Neural cell (in vitro differentiated cells): ENCODE measurements around the gene ARMH3. TPM values are rescaled to one million over a fixed set of nuclear protein-coding genes. Genes with fewer than 3 reads are reported as not detected.

Experiments
- H2AFZ ChIP-seq: fragments of 200-600, 300-800 bp; sonication (generic), shearing (Covaris generic); 2 replicates; pipeline ENCODE4 v1.6.0; 2014; ENCODE audit warnings: low read depth, mild to moderate bottlenecking, antibody characterized with exemption, low read length, moderate library complexity
- H3F3A ChIP-seq: fragments of 200-600 bp; shearing (Covaris generic); 2 replicates; pipeline ENCODE4 v1.6.1; 2016; ENCODE audit warnings: mild to moderate bottlenecking, moderate library complexity, mixed read lengths, antibody characterized with exemption, low read length; ENCODE audit not compliant: insufficient read depth, poor library complexity, severe bottlenecking
- H3K27ac ChIP-seq: fragments of 200-600, 300-800 bp; sonication (generic), shearing (Covaris generic); 2 replicates; pipeline ENCODE4 v1.5.1; 2014; ENCODE audit warnings: mild to moderate bottlenecking, low read length, moderate library complexity
- H3K27me3 ChIP-seq: fragments of 300-800, 200-600 bp; sonication (generic), shearing (Covaris generic); 2 replicates; pipeline ENCODE4 v1.6.0; 2014; ENCODE audit warnings: mild to moderate bottlenecking, low read depth, low read length, moderate library complexity; ENCODE audit not compliant: insufficient read depth
- H3K36me3 ChIP-seq: fragments of 300-800, 200-600 bp; sonication (generic), shearing (Covaris generic); 2 replicates; pipeline ENCODE4 v1.5.1; 2014; ENCODE audit warnings: mild to moderate bottlenecking, antibody characterized with exemption, low read length, moderate library complexity; ENCODE audit not compliant: insufficient read depth
- H3K4me2 ChIP-seq: fragments of 300-800, 200-600 bp; sonication (generic), shearing (Covaris generic); 2 replicates; pipeline ENCODE4 v1.6.0; 2014; ENCODE audit warnings: mild to moderate bottlenecking, low read length
- H3K4me3 ChIP-seq: fragments of 300-800, 200-600 bp; sonication (generic), shearing (Covaris generic); 2 replicates; pipeline ENCODE4 v1.5.1; 2014; ENCODE audit warnings: mild to moderate bottlenecking, low read length, moderate library complexity
- H3K79me2 ChIP-seq: fragments of 200-600 bp; shearing (Covaris generic); replicated peaks from 2 replicates; pipeline ENCODE4 v1.6.0; 2014; ENCODE audit warnings: mild to moderate bottlenecking, low read length, moderate library complexity; ENCODE audit not compliant: insufficient read depth
- H3K9ac ChIP-seq: fragments of 300-800, 200-600 bp; sonication (generic), shearing (Covaris generic); 2 replicates; pipeline ENCODE4 v1.6.1; 2016; ENCODE audit warnings: mild to moderate bottlenecking, low read length, mixed read lengths
- H3K9me2 ChIP-seq: fragments of 200-600 bp; shearing (Covaris generic); 2 replicates; pipeline ENCODE4 v1.6.1; 2016; ENCODE audit warnings: mild to moderate bottlenecking, low read length, mixed read lengths; ENCODE audit not compliant: insufficient read depth
- H3K9me3 ChIP-seq: fragments of 200-600, 300-800 bp; sonication (generic), shearing (Covaris generic); 2 replicates; pipeline ENCODE4 v1.6.1; 2016; ENCODE audit warnings: mild to moderate bottlenecking, mixed run types, low read length, moderate library complexity, mixed read lengths
- H4K20me1 ChIP-seq: fragments of 200-600 bp; shearing (Covaris generic); 2 replicates; pipeline ENCODE4 v1.6.1; 2016; ENCODE audit warnings: mild to moderate bottlenecking, mixed run types; ENCODE audit not compliant: insufficient read depth
- EP300 ChIP-seq: fragments of 450-650 bp; conservative IDR thresholded peaks from 2 replicates; pipeline ENCODE4 v1.6.1; 2014; ENCODE audit warnings: antibody characterized with exemption, mild to moderate bottlenecking, moderate library complexity; ENCODE audit not compliant: poor library complexity, severe bottlenecking
- EZH2 ChIP-seq: fragments of 200-600, 300-800 bp; shearing (Covaris generic), sonication (generic); IDR thresholded peaks from 2 replicates; pipeline ENCODE4 v1.6.1; 2014; ENCODE audit warnings: antibody characterized with exemption, low read length, borderline replicate concordance, mild to moderate bottlenecking; ENCODE audit not compliant: insufficient read depth, poor library complexity, severe bottlenecking
- MXI1 ChIP-seq: fragments of 450-650 bp; conservative IDR thresholded peaks from 2 replicates; pipeline ENCODE4 v1.6.1; 2014; ENCODE audit warnings: antibody characterized with exemption, mild to moderate bottlenecking; ENCODE audit not compliant: poor library complexity, severe bottlenecking
- POLR2AphosphoS5 ChIP-seq: IDR thresholded peaks from 2 replicates; pipeline ENCODE4 v1.6.1; 2012
- RAD21 ChIP-seq: fragments of 450-650 bp; conservative IDR thresholded peaks from 2 replicates; pipeline ENCODE4 v1.6.1; 2014; ENCODE audit warnings: antibody characterized with exemption, mild to moderate bottlenecking, moderate library complexity
- SMC3 ChIP-seq: fragments of 450-650 bp; conservative IDR thresholded peaks from 2 replicates; pipeline ENCODE4 v1.6.1; 2014; ENCODE audit warnings: antibody characterized with exemption, mild to moderate bottlenecking, moderate library complexity; ENCODE audit not compliant: poor library complexity
- TAF1 ChIP-seq: IDR thresholded peaks from 2 replicates; pipeline ENCODE4 v1.6.1; 2012; ENCODE audit warnings: low read depth
- polyA plus RNA-seq: library from polyadenylated mRNA; depleted of rRNA; stranded (reverse); fragments of >200 nt; gene quantifications from 2 replicates; pipeline ENCODE4 v1.2.3, GENCODE V29; 2014
- TF ChIP-seq, protein P1 (sequence below): fragments of 450-650 bp; IDR thresholded peaks from 2 replicates; pipeline ENCODE4 v1.5.1; 2014; ENCODE audit warnings: antibody characterized with exemption, mild to moderate bottlenecking, moderate library complexity; ENCODE audit not compliant: poor library complexity, severe bottlenecking
- TF ChIP-seq, protein P2 (sequence below): IDR thresholded peaks from 2 replicates; pipeline ENCODE4 v1.6.1; 2012; ENCODE audit warnings: borderline replicate concordance

Gene ARMH3
- polyA plus RNA-seq, 1 donor from 2014 or later = 13.4 TPM

DNA sequence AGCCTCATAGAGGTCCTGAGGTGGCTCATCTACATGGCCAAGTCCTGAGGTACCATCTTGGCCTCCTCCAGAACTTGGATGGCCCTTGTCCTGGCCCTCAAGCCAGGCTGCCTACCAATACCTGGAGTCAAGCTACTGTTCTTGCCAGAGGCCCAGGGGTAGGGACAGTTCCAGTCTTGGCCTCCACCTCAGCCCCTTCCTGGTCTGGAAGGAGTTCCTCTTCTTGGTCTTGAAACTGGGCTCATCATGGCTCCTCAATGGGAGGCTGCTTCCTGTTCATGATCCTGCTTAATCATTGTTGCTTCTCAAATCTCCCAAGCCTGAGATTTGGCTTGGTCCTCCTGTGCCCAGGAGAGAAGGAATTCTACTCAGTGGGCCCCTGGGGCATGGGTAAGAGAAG, 13.1 kb upstream of the ARMH3 start:
- H3K9me3 ChIP-seq = no peaks in the 10 kb centered on the region
- no peak for TF ChIP-seq EZH2
- TF ChIP-seq, protein P1, sequence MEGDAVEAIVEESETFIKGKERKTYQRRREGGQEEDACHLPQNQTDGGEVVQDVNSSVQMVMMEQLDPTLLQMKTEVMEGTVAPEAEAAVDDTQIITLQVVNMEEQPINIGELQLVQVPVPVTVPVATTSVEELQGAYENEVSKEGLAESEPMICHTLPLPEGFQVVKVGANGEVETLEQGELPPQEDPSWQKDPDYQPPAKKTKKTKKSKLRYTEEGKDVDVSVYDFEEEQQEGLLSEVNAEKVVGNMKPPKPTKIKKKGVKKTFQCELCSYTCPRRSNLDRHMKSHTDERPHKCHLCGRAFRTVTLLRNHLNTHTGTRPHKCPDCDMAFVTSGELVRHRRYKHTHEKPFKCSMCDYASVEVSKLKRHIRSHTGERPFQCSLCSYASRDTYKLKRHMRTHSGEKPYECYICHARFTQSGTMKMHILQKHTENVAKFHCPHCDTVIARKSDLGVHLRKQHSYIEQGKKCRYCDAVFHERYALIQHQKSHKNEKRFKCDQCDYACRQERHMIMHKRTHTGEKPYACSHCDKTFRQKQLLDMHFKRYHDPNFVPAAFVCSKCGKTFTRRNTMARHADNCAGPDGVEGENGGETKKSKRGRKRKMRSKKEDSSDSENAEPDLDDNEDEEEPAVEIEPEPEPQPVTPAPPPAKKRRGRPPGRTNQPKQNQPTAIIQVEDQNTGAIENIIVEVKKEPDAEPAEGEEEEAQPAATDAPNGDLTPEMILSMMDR = no peak
- no peak for TF ChIP-seq TAF1
- no peak for TF ChIP-seq EP300
- TF ChIP-seq, protein P2, sequence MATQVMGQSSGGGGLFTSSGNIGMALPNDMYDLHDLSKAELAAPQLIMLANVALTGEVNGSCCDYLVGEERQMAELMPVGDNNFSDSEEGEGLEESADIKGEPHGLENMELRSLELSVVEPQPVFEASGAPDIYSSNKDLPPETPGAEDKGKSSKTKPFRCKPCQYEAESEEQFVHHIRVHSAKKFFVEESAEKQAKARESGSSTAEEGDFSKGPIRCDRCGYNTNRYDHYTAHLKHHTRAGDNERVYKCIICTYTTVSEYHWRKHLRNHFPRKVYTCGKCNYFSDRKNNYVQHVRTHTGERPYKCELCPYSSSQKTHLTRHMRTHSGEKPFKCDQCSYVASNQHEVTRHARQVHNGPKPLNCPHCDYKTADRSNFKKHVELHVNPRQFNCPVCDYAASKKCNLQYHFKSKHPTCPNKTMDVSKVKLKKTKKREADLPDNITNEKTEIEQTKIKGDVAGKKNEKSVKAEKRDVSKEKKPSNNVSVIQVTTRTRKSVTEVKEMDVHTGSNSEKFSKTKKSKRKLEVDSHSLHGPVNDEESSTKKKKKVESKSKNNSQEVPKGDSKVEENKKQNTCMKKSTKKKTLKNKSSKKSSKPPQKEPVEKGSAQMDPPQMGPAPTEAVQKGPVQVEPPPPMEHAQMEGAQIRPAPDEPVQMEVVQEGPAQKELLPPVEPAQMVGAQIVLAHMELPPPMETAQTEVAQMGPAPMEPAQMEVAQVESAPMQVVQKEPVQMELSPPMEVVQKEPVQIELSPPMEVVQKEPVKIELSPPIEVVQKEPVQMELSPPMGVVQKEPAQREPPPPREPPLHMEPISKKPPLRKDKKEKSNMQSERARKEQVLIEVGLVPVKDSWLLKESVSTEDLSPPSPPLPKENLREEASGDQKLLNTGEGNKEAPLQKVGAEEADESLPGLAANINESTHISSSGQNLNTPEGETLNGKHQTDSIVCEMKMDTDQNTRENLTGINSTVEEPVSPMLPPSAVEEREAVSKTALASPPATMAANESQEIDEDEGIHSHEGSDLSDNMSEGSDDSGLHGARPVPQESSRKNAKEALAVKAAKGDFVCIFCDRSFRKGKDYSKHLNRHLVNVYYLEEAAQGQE = no peak
- TF ChIP-seq MXI1 = no peak
- no peak for TF ChIP-seq SMC3
- no peaks in the 10 kb centered on the region for H3K36me3 ChIP-seq
- H3K79me2 ChIP-seq = no peaks in the 10 kb centered on the region
- no peaks in the 10 kb centered on the region for H4K20me1 ChIP-seq
- no peak overlapping the region for H2AFZ ChIP-seq
- H3K4me2 ChIP-seq = no peak overlapping the region
- H3F3A ChIP-seq = no peaks in the 10 kb centered on the region
- no peaks in the 10 kb centered on the region for H3K27me3 ChIP-seq
- H3K9me2 ChIP-seq = no peaks in the 10 kb centered on the region
- H3K27ac ChIP-seq = no peak overlapping the region
- H3K9ac ChIP-seq = no peak overlapping the region
- H3K4me3 ChIP-seq = no peak overlapping the region

DNA sequence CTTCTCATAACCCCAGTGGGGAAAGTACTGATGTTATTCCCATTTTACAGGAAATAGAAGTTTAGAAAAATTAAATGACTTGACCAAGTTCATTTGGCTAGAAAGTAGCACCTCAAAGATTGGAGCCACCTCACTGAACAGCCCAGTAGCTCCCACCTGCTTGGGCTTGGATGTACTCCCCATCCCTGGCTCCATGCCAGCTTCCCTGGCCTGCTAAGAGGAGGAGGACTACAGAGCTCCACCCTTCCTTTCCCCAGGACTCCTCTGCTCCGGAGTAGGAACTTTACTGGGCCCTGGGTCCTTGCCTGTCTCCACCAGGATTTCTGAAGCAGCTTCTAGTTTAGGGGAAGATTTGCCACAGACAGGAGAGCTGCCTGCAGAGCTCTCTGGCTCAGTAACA, 12.2 kb upstream of the ARMH3 start:
- Histone ChIP-seq H3K4me2 (no peak overlapping the region), H2AFZ (no peak overlapping the region), H3K36me3 (no peaks in the 10 kb centered on the region), H3K9ac (no peak overlapping the region), H3F3A (no peaks in the 10 kb centered on the region), H3K27ac (no peak overlapping the region), H4K20me1 (no peaks in the 10 kb centered on the region), H3K79me2 (no peaks in the 10 kb centered on the region), H3K9me2 (no peaks in the 10 kb centered on the region), H3K27me3 (no peaks in the 10 kb centered on the region), H3K9me3 (no peaks in the 10 kb centered on the region), H3K4me3 (no peak overlapping the region)
- TF ChIP-seq, protein P1 = no peak
- TF ChIP-seq MXI1 (no peak), TAF1 (no peak), EP300 (no peak), POLR2AphosphoS5 (no peak), SMC3 (no peak), RAD21 (no peak), EZH2 (no peak)
- TF ChIP-seq, protein P2 = no peak
